GM13976 (cell line): ENCODE results near the gene CHST6.

Experiments used
- DNase-seq: peaks from one replicate; pipeline ENCODE4 v3.0.0; 2012; ENCODE audit warnings: low spot score
- in situ Hi-C: fragments of 300-500 bp; cut with MboI; formaldehyde crosslinking; loops from one replicate; pipeline ENCODE4 v1.12.0; 2022; ENCODE audit warnings: low sequenced_read_pairs, mixed read lengths, inconsistent platforms; ENCODE audit not compliant: unreplicated experiment
- TF ChIP-seq, protein P1 (sequence below): IDR thresholded peaks from 2 replicates; pipeline ENCODE4 v1.5.1; 2012; ENCODE audit warnings: borderline replicate concordance, mild to moderate bottlenecking; ENCODE audit not compliant: insufficient read depth; ENCODE audit errors: extremely low read depth, missing control alignments, control extremely low read depth

CHST6 gene

DNA sequence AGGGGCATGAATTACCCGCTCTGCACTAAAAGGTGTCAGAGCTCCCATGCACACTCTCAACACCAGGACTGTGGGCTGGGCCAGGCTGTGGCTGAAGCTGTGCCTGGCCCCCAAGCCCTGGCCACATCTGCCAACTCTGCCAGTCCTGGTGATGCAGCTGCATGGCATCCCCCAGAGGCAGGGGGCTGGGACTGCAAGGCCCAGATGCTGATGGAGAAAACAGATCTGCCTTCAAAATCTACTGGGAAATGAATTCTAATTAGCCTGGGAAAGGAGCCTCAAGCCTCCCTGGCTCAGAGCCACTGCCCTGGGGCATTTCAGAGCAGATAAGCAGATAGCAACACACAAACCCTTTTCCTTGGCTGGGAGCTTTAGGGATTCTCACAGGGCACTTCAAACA lies 3.4 kb downstream of the CHST6 start:
- no peak for DNase-seq
- TF ChIP-seq, protein P1, sequence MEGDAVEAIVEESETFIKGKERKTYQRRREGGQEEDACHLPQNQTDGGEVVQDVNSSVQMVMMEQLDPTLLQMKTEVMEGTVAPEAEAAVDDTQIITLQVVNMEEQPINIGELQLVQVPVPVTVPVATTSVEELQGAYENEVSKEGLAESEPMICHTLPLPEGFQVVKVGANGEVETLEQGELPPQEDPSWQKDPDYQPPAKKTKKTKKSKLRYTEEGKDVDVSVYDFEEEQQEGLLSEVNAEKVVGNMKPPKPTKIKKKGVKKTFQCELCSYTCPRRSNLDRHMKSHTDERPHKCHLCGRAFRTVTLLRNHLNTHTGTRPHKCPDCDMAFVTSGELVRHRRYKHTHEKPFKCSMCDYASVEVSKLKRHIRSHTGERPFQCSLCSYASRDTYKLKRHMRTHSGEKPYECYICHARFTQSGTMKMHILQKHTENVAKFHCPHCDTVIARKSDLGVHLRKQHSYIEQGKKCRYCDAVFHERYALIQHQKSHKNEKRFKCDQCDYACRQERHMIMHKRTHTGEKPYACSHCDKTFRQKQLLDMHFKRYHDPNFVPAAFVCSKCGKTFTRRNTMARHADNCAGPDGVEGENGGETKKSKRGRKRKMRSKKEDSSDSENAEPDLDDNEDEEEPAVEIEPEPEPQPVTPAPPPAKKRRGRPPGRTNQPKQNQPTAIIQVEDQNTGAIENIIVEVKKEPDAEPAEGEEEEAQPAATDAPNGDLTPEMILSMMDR = peak; percentile 3
- in situ Hi-C loops = no loop called here

DNA sequence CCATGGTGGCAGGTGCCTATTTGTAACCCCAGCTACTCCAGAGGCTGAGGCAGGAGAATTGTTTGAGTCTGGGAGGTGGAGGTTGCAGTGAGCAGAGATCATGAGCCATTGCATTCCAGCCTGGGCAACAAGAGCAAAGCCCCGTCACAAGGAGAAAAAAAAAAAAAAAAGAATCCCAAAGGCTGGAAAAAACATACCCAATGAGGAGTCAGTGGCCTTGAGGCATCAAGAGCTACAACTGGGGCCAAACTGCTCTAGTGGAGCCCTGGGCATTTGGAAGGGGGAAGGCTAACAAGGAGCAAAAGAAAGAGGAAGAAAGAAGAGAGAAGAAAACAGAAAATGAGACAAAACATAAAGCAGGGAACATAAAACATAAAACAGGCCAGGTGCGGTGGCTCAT lies 6.9 kb downstream of the CHST6 start:
- in situ Hi-C loops = loop anchor here (10.0 kb wide), 1 partner anchor 276 kb away; no protein-coding TSS in a partner anchor
- TF ChIP-seq, protein P1 = no peak
- no peak for DNase-seq

GRCh38 chr16:75486676-75487313 lies 8.4 kb downstream of the CHST6 start:
- TF ChIP-seq, protein P1 = no peak
- DNase-seq = peak; percentile 61
- in situ Hi-C loops = loop anchor here (10.0 kb wide), 1 partner anchor 278 kb away; no protein-coding TSS in a partner anchor

- TF ChIP-seq, protein P1 = no peak
- in situ Hi-C loops = loop anchor here (10.0 kb wide), 1 partner anchor 279 kb away; no protein-coding TSS in a partner anchor
- DNase-seq = peak; percentile 7
Observed at GRCh38 chr16:75486014-75486675, 9.1 kb downstream of the CHST6 start.

DNA sequence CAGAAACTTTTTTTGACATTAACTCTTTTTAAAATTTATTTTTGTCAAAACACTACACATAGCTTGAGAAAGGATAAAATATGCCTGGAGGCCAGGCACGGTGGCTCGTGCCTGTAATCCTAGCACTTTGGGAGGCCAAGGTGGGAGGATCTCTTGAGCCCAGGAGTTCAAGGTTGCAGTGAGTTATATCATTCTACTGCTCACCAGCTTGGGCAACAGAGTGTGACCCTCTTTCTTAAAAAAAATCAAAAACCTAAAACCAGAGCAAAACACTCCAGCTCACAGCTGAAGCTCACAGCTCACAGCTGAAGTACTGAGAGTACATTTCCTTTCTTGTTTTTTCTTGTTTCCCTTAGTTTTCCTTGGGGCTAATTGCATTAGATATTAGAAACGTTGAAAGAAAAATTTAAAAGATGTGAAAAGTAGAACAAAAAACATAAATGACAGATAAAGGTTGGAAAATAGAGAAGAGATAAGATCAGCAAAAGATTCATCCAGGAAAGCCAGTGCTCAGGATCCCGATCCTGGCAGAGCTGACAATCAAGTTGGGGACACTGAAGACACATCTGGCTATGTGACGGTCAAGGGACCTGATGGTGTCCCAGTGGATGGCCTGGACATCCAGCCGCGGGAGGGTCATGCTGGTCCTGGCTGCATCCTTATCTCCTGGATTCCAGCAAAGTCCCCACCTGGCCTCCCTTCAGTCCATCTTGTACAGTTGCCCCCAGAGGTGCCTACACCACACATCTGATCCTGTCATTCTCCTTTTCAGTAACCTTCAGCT lies 9.8 kb downstream of the CHST6 start:
- peak; percentile 23 for DNase-seq
- TF ChIP-seq, protein P1 = no peak
- in situ Hi-C loops = loop anchor here (10.0 kb wide), 1 partner anchor 279 kb away; no protein-coding TSS in a partner anchor

DNA sequence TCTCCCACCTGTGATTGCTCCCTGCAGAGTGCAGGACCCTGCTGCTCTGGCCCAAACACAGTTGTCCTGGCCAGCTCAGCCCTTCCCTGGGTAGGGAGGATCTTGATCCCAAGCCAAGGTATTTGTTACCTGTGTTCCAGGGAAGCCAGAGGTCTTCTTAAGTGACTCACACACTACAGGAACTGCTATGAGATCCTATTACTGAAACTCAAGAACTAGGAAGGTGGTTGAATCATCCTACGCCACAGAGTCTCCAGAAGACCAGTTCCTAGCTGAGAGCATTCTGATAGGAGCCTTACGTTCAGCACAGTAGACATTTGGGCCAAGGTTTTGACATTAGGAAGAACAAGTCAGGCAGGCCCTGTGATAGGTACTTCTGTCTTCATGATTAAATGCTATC lies 12.0 kb downstream of the CHST6 start:
- in situ Hi-C loops = loop anchor here (10.0 kb wide), 1 partner anchor 282 kb away; no protein-coding TSS in a partner anchor

More for the DNA sequence above, 12.0 kb downstream of the CHST6 start:
- no peak for DNase-seq
- TF ChIP-seq, protein P1 = no peak
